ENCODE measurements around the gene CFAP299.

The CFAP299 gene

GRCh38 chr4:80916770-80917169, 581.2 kb downstream of the CFAP299 start:
- no peaks in the 10 kb centered on the region for H3K27me3 ChIP-seq (ENCODE audit: insufficient read depth, low read length)
- H3K36me3 ChIP-seq (ENCODE audit: insufficient read depth, low read depth, low read length): no peaks in the 10 kb centered on the region
- H3K9me3 ChIP-seq (ENCODE audit: insufficient read depth, low read depth, low read length): no peaks in the 10 kb centered on the region
- H3K4me3 ChIP-seq (ENCODE audit: low read length): no peak overlapping the region
- no peak overlapping the region for H3K9ac ChIP-seq (ENCODE audit: low read depth, low read length)
- H3K4me1 ChIP-seq (ENCODE audit: insufficient read depth, low read length): no peaks in the 10 kb centered on the region
- H3K27ac ChIP-seq (ENCODE audit: low read length): no peak overlapping the region

DNA sequence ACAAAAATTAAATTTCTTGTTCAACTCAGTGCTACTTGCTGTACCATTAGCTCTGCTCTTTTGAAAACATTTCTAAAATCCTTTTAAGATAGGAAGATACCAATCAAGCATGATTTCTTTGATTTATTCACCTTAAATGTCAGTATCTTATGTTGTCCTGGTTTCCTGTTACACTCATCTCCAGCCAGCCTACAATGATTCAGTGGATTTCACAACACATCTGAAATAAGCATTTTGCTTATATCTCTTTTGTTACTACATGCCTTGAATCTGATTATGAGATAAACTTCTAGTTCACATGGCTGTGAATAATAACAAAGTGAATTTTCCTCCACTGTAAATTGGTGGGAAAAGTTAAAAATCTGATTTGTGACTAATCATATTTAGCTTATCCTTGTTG, 582.5 kb downstream of the CFAP299 start:
- Histone ChIP-seq H3K9me3 (ENCODE audit: insufficient read depth, low read depth, low read length) (no peaks in the 10 kb centered on the region), H3K4me1 (ENCODE audit: insufficient read depth, low read length) (no peaks in the 10 kb centered on the region), H3K9ac (ENCODE audit: low read depth, low read length) (no peak overlapping the region), H3K27me3 (ENCODE audit: insufficient read depth, low read length) (no peaks in the 10 kb centered on the region), H3K4me3 (ENCODE audit: low read length) (no peak overlapping the region), H3K27ac (ENCODE audit: low read length) (no peak overlapping the region), H3K36me3 (ENCODE audit: insufficient read depth, low read depth, low read length) (no peaks in the 10 kb centered on the region)

DNA sequence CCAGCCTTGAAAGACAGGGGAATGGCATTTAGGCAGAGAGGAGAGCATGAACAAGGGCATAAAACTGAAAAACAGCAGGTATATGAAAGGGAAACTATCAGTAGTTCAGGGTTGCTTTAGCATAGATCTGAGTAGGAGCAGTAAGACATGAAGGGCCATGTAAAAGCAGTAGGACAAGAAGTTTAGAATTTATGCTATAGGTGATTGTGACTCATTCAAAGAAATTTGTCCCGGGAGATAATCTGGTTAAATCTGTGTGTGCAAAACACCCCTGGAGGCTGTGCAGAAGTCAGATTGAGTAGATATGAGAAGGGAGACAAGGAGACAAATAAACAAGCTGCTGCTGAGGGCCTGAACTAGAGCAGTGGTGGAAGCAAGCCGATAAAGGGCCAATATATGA, 585.9 kb downstream of the CFAP299 start:
- H3K27ac ChIP-seq (ENCODE audit: low read length): no peak overlapping the region
- no peaks in the 10 kb centered on the region for H3K4me1 ChIP-seq (ENCODE audit: insufficient read depth, low read length)
- no peak overlapping the region for H3K9ac ChIP-seq (ENCODE audit: low read depth, low read length)
- H3K9me3 ChIP-seq (ENCODE audit: insufficient read depth, low read depth, low read length): no peaks in the 10 kb centered on the region
- no peaks in the 10 kb centered on the region for H3K36me3 ChIP-seq (ENCODE audit: insufficient read depth, low read depth, low read length)
- H3K4me3 ChIP-seq (ENCODE audit: low read length): no peak overlapping the region
- H3K27me3 ChIP-seq (ENCODE audit: insufficient read depth, low read length): no peaks in the 10 kb centered on the region

DNA sequence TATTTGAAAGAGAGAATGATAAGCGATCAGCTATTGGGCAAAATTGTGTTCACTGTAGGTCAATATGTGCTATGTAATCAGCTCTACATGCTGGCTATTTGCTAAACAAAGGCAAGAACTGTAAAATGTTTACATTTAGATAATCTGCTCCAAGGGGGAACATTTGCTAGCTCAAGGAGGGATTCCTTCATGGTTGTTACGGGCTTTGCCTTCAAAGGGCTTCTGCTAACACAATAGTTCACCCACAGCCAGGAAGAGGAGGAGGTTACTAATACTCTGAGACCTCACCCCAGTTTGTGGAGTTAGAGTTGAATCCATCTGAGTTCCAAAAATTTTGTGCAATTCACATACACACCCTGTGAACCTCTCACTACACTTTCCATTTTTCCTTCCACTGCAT, 587.4 kb downstream of the CFAP299 start:
- Histone ChIP-seq H3K27ac (ENCODE audit: low read length) (no peak overlapping the region), H3K4me1 (ENCODE audit: insufficient read depth, low read length) (no peaks in the 10 kb centered on the region), H3K27me3 (ENCODE audit: insufficient read depth, low read length) (no peaks in the 10 kb centered on the region), H3K9ac (ENCODE audit: low read depth, low read length) (no peak overlapping the region), H3K36me3 (ENCODE audit: insufficient read depth, low read depth, low read length) (no peaks in the 10 kb centered on the region), H3K9me3 (ENCODE audit: insufficient read depth, low read depth, low read length) (no peaks in the 10 kb centered on the region), H3K4me3 (ENCODE audit: low read length) (no peak overlapping the region)

- Histone ChIP-seq H3K9ac (ENCODE audit: low read depth, low read length) (no peak overlapping the region), H3K36me3 (ENCODE audit: insufficient read depth, low read depth, low read length) (no peaks in the 10 kb centered on the region), H3K4me1 (ENCODE audit: insufficient read depth, low read length) (no peaks in the 10 kb centered on the region), H3K27me3 (ENCODE audit: insufficient read depth, low read length) (no peaks in the 10 kb centered on the region), H3K4me3 (ENCODE audit: low read length) (no peak overlapping the region), H3K27ac (ENCODE audit: low read length) (no peak overlapping the region), H3K9me3 (ENCODE audit: insufficient read depth, low read depth, low read length) (no peaks in the 10 kb centered on the region)
Measured at GRCh38 chr4:80925293-80925692, 589.8 kb downstream of the CFAP299 start.

DNA sequence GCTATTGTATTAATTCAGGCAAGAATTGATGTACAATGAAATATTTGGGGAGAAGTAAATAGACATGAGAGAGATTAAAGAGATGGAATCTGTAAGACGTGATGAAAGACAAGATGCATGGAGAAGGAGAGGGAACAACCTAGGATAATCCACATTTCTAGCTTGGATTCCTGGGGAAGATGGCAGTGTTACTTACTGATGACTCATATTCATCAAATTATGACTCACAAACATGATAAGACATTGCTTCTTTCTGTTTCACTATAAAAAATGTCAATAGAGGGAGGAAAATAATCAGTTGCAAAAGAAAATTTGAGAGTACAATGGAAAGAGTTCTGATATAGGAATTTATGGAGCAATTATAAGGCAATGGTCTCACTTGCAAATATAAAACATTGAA, 590.9 kb downstream of the CFAP299 start:
- H3K27ac ChIP-seq (ENCODE audit: low read length): no peak overlapping the region
- no peaks in the 10 kb centered on the region for H3K36me3 ChIP-seq (ENCODE audit: insufficient read depth, low read depth, low read length)
- H3K27me3 ChIP-seq (ENCODE audit: insufficient read depth, low read length): no peaks in the 10 kb centered on the region
- no peaks in the 10 kb centered on the region for H3K9me3 ChIP-seq (ENCODE audit: insufficient read depth, low read depth, low read length)
- H3K9ac ChIP-seq (ENCODE audit: low read depth, low read length): no peak overlapping the region
- H3K4me3 ChIP-seq (ENCODE audit: low read length): no peak overlapping the region
- no peaks in the 10 kb centered on the region for H3K4me1 ChIP-seq (ENCODE audit: insufficient read depth, low read length)

GRCh38 chr4:80926891-80927290, 591.4 kb downstream of the CFAP299 start:
- no peak overlapping the region for H3K9ac ChIP-seq (ENCODE audit: low read depth, low read length)
- no peaks in the 10 kb centered on the region for H3K9me3 ChIP-seq (ENCODE audit: insufficient read depth, low read depth, low read length)
- no peak overlapping the region for H3K27ac ChIP-seq (ENCODE audit: low read length)
- no peaks in the 10 kb centered on the region for H3K27me3 ChIP-seq (ENCODE audit: insufficient read depth, low read length)
- no peak overlapping the region for H3K4me3 ChIP-seq (ENCODE audit: low read length)
- no peaks in the 10 kb centered on the region for H3K4me1 ChIP-seq (ENCODE audit: insufficient read depth, low read length)
- H3K36me3 ChIP-seq (ENCODE audit: insufficient read depth, low read depth, low read length): no peaks in the 10 kb centered on the region

DNA sequence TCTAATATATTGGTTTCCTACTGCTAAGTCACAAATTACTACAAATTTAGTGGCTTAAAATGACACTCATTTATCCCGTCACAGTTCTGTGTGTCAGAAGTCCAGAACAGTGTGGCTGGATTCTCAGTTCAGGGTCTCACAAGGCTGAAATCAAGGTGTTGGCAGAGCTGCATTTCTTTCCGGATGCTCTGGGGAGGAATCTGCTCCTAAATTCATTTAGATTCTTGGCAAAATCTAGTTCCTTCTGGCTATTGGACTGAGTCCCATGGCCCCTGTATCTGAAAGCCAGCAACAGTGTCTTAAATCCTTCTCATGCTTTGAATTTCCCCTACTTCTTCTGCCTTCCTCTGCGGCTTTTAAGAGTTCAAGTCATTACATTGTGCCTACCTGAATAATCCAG, 591.9 kb downstream of the CFAP299 start:
- Histone ChIP-seq H3K36me3 (ENCODE audit: insufficient read depth, low read depth, low read length) (no peaks in the 10 kb centered on the region), H3K9ac (ENCODE audit: low read depth, low read length) (no peak overlapping the region), H3K27ac (ENCODE audit: low read length) (no peak overlapping the region), H3K27me3 (ENCODE audit: insufficient read depth, low read length) (no peaks in the 10 kb centered on the region), H3K9me3 (ENCODE audit: insufficient read depth, low read depth, low read length) (no peaks in the 10 kb centered on the region), H3K4me3 (ENCODE audit: low read length) (no peak overlapping the region), H3K4me1 (ENCODE audit: insufficient read depth, low read length) (no peaks in the 10 kb centered on the region)

DNA sequence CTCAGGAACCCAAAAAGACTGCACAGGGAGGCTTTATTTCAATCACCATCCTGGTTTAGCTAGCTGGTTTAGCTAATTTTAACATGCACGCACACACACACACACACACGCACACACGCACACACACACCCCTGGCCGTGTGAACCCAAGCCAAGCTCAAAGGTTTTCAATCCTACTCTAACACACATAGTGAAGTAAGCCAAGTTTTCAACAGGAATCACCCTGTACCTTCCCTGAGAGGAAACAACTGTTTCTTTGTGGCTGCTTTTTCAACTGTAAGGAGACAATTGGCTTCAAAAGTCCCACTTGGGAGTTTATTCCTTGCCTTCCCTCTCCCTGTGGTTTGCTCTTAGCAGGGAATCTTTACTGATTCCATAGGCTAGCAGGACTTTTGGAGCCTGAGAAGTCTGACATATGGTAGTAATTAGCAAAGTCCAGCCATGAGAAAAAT, 596.1 kb downstream of the CFAP299 start:
- Histone ChIP-seq H3K27me3 (ENCODE audit: insufficient read depth, low read length) (no peaks in the 10 kb centered on the region), H3K27ac (ENCODE audit: low read length) (no peak overlapping the region), H3K4me1 (ENCODE audit: insufficient read depth, low read length) (no peaks in the 10 kb centered on the region), H3K9me3 (ENCODE audit: insufficient read depth, low read depth, low read length) (no peaks in the 10 kb centered on the region), H3K9ac (ENCODE audit: low read depth, low read length) (no peak overlapping the region), H3K4me3 (ENCODE audit: low read length) (no peak overlapping the region), H3K36me3 (ENCODE audit: insufficient read depth, low read depth, low read length) (no peaks in the 10 kb centered on the region)

GRCh38 chr4:80948141-80948540, 612.6 kb downstream of the CFAP299 start:
- no peaks in the 10 kb centered on the region for H3K27me3 ChIP-seq (ENCODE audit: insufficient read depth, low read length)
- H3K9ac ChIP-seq (ENCODE audit: low read depth, low read length): no peak overlapping the region
- H3K4me1 ChIP-seq (ENCODE audit: insufficient read depth, low read length): no peaks in the 10 kb centered on the region
- H3K27ac ChIP-seq (ENCODE audit: low read length): no peak overlapping the region
- no peaks in the 10 kb centered on the region for H3K36me3 ChIP-seq (ENCODE audit: insufficient read depth, low read depth, low read length)
- no peaks in the 10 kb centered on the region for H3K9me3 ChIP-seq (ENCODE audit: insufficient read depth, low read depth, low read length)
- no peak overlapping the region for H3K4me3 ChIP-seq (ENCODE audit: low read length)

- Histone ChIP-seq H3K27me3 (ENCODE audit: insufficient read depth, low read length) (no peaks in the 10 kb centered on the region), H3K9me3 (ENCODE audit: insufficient read depth, low read depth, low read length) (no peaks in the 10 kb centered on the region), H3K4me3 (ENCODE audit: low read length) (no peak overlapping the region), H3K36me3 (ENCODE audit: insufficient read depth, low read depth, low read length) (no peaks in the 10 kb centered on the region), H3K4me1 (ENCODE audit: insufficient read depth, low read length) (no peaks in the 10 kb centered on the region), H3K9ac (ENCODE audit: low read depth, low read length) (no peak overlapping the region), H3K27ac (ENCODE audit: low read length) (no peak overlapping the region)
Measured at GRCh38 chr4:80948995-80949394, 613.5 kb downstream of the CFAP299 start.

GRCh38 chr4:80956421-80956820, 620.9 kb downstream of the CFAP299 start:
- Histone ChIP-seq H3K9me3 (ENCODE audit: insufficient read depth, low read depth, low read length) (no peaks in the 10 kb centered on the region), H3K4me3 (ENCODE audit: low read length) (no peak overlapping the region), H3K9ac (ENCODE audit: low read depth, low read length) (no peak overlapping the region), H3K27ac (ENCODE audit: low read length) (no peak overlapping the region), H3K27me3 (ENCODE audit: insufficient read depth, low read length) (no peaks in the 10 kb centered on the region), H3K36me3 (ENCODE audit: insufficient read depth, low read depth, low read length) (no peaks in the 10 kb centered on the region), H3K4me1 (ENCODE audit: insufficient read depth, low read length) (no peaks in the 10 kb centered on the region)

GRCh38 chr4:80963051-80963450, 627.5 kb downstream of the CFAP299 start:
- Histone ChIP-seq H3K36me3 (ENCODE audit: insufficient read depth, low read depth, low read length) (no peaks in the 10 kb centered on the region), H3K9me3 (ENCODE audit: insufficient read depth, low read depth, low read length) (no peaks in the 10 kb centered on the region), H3K27me3 (ENCODE audit: insufficient read depth, low read length) (no peaks in the 10 kb centered on the region), H3K27ac (ENCODE audit: low read length) (no peak overlapping the region), H3K9ac (ENCODE audit: low read depth, low read length) (no peak overlapping the region), H3K4me3 (ENCODE audit: low read length) (no peak overlapping the region), H3K4me1 (ENCODE audit: insufficient read depth, low read length) (no peaks in the 10 kb centered on the region)
